Fibroblast of villous mesenchyme (primary cell): Measurements from ENCODE around the gene CDKL1. TPM values are rescaled to one million over a fixed set of nuclear protein-coding genes. Genes with fewer than 3 reads are reported as not detected.

Experiments used
- DNase-seq: peaks from one replicate; pipeline ENCODE4 v3.0.0-alpha.2; 2010; ENCODE audit warnings: low read depth
- H3K4me3 ChIP-seq: 2 replicates; pipeline ENCODE4 v1.5.1; 2011; ENCODE audit warnings: low read depth, mild to moderate bottlenecking, low read length
- CTCF ChIP-seq: IDR thresholded peaks from 2 replicates; pipeline ENCODE4 v1.5.1; 2012; ENCODE audit warnings: low read depth, mild to moderate bottlenecking, low read length; ENCODE audit not compliant: insufficient read depth
- total RNA-seq: library from RNA; depleted of rRNA; stranded (reverse); fragments of >200 nt; gene quantifications from 2 replicates; pipeline ENCODE4 v1.2.3, GENCODE V29; 2012

Gene CDKL1
- total RNA-seq, result 8.7 and 12.1 TPM in 2 replicates

DNA sequence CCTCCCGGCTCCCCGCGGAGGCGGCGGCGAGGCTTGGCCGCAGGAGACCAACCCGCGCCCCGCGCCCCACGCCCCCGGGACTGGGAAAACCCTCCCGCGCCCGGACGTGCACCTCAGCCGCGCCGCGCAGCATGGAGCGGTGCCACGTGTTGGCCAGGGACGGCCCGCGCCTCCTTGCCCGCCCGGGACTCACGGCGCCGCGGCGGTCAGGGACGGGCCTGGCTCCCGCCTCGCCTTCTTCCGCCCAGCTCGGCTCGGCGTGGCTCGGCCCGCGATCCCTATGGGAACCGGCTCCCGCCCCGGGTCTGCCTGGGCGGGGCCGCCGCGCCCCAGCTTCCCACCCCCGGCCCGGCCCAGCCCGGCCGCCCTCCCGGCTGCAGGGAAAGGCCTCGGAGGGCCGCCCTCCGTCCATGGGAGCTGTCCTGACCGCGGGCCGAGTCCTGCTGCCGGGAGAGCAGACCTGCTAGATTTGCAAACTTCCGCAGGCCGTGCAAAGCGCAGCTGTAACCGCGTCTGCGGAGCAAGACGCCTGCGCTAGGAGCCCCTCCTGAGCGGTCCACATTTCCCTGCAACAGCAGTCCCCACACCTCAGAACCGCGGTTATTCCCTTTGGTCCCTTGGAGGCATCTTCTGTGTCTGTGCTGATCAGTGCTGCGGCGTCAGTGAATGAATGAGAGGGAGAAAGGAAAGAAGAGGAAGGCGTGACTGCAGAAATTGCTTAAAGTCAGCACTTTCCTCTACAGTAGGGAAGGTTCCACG lies at the start of gene CDKL1:
CDKL1 (minus strand) TSS at position 251 of the 759 bp plus-strand sequence. CDS start 1,013 bp downstream, outside the sequence.
- TF ChIP-seq CTCF, result no peak
- DNase-seq, result peak; percentile 83
- peak within 1 kb of the TSS; percentile 83 for H3K4me3 ChIP-seq

- DNase-seq, result no peak
- TF ChIP-seq CTCF, result no peak
- no peak overlapping the region for H3K4me3 ChIP-seq
Measured at GRCh38 chr14:50434528-50434927, 37.8 kb upstream of the CDKL1 start.

DNA sequence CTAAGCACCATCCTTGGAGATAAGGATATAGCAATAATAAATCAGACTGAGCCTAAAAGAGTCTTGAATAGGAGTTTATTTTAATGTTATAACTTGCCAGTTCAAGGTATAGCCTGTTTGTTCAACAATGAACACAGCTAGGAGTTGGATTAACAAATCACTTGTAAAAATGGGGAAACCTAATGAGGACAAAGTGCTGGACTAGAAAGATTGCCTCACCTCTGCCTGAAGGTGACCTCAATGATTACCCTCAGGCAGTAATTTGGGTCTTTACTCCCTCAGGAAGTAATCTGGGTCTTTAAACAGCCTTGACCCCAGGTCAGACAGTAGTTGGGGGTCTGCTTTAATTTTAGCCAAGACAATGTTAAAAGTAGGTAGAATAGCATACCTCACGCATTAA lies 35.5 kb upstream of the CDKL1 start:
- H3K4me3 ChIP-seq, result no peak overlapping the region
- no peak for TF ChIP-seq CTCF
- no peak for DNase-seq

DNA sequence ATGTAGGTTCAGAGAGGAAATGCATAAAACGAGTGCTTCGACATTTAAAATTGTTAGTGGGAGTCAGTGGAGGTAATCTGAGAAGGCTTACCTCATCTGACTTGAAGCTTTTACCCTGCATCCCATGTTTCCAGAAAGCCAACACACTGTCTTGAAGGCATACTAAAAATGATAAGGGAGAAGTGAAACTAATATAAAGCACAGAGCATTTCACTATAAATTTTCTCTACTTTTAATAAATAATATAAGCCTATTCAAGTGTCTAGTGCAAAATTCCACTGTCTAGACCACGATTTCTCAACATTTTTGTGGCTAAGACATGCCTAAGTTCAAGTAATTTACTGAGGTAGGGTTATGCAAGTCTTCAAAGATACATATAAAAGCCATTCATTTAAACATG lies 29.1 kb upstream of the CDKL1 start:
- no peak overlapping the region for H3K4me3 ChIP-seq
- no peak for TF ChIP-seq CTCF
- DNase-seq, result peak; percentile 88

- TF ChIP-seq CTCF, result no peak
- no peak for DNase-seq
- no peak overlapping the region for H3K4me3 ChIP-seq
Measured at GRCh38 chr14:50425105-50425504, 28.4 kb upstream of the CDKL1 start.

- no peak overlapping the region for H3K4me3 ChIP-seq
- TF ChIP-seq CTCF, result no peak
- no peak for DNase-seq
Measured at GRCh38 chr14:50423529-50423928, 26.8 kb upstream of the CDKL1 start.

DNA sequence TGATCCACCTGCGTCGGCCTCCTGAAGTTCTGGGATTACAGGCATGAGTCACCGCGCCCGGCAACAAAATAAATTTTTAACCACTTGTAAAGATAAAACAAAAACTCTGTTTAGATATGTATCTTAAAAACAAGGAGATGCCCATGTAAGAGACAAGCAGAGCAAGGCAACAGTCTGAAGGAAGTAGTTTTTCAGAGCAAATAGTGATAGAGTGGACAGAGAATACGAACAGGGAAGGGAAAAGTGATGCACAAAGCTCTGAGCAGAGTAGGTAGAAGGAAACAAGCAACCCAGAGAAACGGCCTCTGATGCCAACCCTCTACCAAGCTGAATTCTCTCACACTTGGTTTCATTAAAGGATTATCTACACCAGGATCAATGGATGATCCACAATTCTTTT lies 24.8 kb upstream of the CDKL1 start:
- no peak for DNase-seq
- no peak for TF ChIP-seq CTCF

More for the DNA sequence above, 24.8 kb upstream of the CDKL1 start:
- H3K4me3 ChIP-seq, result no peak overlapping the region
